ENCODE results near the gene DISC1. TPM values are rescaled to one million over a fixed set of nuclear protein-coding genes. Genes with fewer than 3 reads are reported as not detected.

Gene DISC1
- total RNA-seq, 1 donor from 2014 or later, result 12.3 TPM

DNA sequence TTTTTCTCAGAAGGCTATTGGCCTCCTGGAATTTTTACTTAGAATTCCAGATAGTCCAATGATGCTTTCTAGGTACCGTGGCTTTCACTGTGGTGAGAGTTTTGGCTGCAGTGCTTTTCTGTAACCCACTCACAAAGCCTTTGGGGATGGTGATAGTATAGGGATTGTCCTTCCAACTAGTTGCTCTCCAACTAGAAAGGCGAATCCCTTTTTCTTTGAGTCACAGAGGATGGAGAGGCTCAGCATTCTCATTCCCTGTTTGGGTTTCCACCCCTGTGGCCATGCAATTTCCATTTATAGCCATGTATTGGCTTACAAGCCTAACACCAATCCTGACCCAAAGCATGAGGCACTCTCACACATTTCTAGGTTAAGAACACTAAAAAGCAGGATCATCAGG lies 300.3 kb downstream of the DISC1 start:
- H3K27ac ChIP-seq, result no peak overlapping the region
- TF ChIP-seq POLR2A (IDR thresholded peaks at IDR 0.05) (no peak), POLR2AphosphoS5 (IDR thresholded peaks at IDR 0.05; ENCODE audit: insufficient read depth in 1 of 2, low read depth in 1 of 2) (no peak)
- TF ChIP-seq, protein P1, sequence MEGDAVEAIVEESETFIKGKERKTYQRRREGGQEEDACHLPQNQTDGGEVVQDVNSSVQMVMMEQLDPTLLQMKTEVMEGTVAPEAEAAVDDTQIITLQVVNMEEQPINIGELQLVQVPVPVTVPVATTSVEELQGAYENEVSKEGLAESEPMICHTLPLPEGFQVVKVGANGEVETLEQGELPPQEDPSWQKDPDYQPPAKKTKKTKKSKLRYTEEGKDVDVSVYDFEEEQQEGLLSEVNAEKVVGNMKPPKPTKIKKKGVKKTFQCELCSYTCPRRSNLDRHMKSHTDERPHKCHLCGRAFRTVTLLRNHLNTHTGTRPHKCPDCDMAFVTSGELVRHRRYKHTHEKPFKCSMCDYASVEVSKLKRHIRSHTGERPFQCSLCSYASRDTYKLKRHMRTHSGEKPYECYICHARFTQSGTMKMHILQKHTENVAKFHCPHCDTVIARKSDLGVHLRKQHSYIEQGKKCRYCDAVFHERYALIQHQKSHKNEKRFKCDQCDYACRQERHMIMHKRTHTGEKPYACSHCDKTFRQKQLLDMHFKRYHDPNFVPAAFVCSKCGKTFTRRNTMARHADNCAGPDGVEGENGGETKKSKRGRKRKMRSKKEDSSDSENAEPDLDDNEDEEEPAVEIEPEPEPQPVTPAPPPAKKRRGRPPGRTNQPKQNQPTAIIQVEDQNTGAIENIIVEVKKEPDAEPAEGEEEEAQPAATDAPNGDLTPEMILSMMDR (IDR thresholded peaks at IDR 0.05), result no peak
- H3K4me1 ChIP-seq, result peaks cover 21% of the 10 kb centered on the region
- no peak for DNase-seq (ENCODE audit: extremely low spot score in 2 of 2)
- H3K27me3 ChIP-seq, result no peaks in the 10 kb centered on the region
- H3K9me3 ChIP-seq, result no peaks in the 10 kb centered on the region
- H3K4me3 ChIP-seq, result no peak overlapping the region
- intact Hi-C loops (cut with DNase I), result no loop called here
- H3K36me3 ChIP-seq, result no peaks in the 10 kb centered on the region

- intact Hi-C loops (cut with DNase I), result no loop called here
- DNase-seq (ENCODE audit: extremely low spot score in 2 of 2), result no peak
- Histone ChIP-seq H3K36me3 (no peaks in the 10 kb centered on the region), H3K9me3 (no peaks in the 10 kb centered on the region), H3K27me3 (no peaks in the 10 kb centered on the region), H3K4me3 (no peak overlapping the region), H3K27ac (no peak overlapping the region), H3K4me1 (peaks cover 21% of the 10 kb centered on the region)
- TF ChIP-seq POLR2A (IDR thresholded peaks at IDR 0.05) (no peak), POLR2AphosphoS5 (IDR thresholded peaks at IDR 0.05; ENCODE audit: insufficient read depth in 1 of 2, low read depth in 1 of 2) (no peak)
- TF ChIP-seq, protein P1 (IDR thresholded peaks at IDR 0.05), result no peak
Observed at GRCh38 chr1:231927431-231927830, 300.8 kb downstream of the DISC1 start.

DNA sequence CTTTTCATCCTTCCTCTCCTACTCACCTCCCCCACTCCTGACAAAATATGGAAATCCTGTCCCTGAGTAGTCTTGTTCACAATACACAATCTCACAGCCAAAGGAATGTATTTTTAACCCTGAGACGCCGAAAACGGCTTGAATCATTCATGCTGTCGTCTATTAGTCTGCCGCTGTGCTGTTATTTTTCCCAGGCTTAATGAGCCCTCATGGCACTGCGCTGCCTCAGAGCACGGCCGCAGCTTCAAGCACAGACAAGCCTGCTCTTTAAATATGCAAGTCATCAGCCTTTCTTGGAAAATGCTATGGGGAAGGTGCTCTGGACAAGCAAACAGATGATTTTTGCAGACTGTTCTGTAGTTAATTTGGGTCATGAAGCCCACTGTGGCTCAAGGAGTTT lies 302.7 kb downstream of the DISC1 start:
- Histone ChIP-seq H3K9me3 (no peaks in the 10 kb centered on the region), H3K27me3 (no peaks in the 10 kb centered on the region), H3K4me3 (no peak overlapping the region), H3K4me1 (peaks cover 21% of the 10 kb centered on the region), H3K36me3 (no peaks in the 10 kb centered on the region), H3K27ac (no peak overlapping the region)
- DNase-seq (ENCODE audit: extremely low spot score in 2 of 2), result no peak
- intact Hi-C loops (cut with DNase I), result no loop called here
- TF ChIP-seq POLR2A (IDR thresholded peaks at IDR 0.05), result no peak
- TF ChIP-seq POLR2AphosphoS5 (IDR thresholded peaks at IDR 0.05; ENCODE audit: insufficient read depth in 1 of 2, low read depth in 1 of 2), result peak in 1 of 2 donors; percentile 16

GRCh38 chr1:231930257-231930947 lies 303.8 kb downstream of the DISC1 start:
- intact Hi-C loops (cut with DNase I), result no loop called here
- H3K27ac ChIP-seq, result no peak overlapping the region
- no peak overlapping the region for H3K4me3 ChIP-seq
- TF ChIP-seq, protein P1 (IDR thresholded peaks at IDR 0.05), result no peak
- no peak for TF ChIP-seq POLR2AphosphoS5 (IDR thresholded peaks at IDR 0.05; ENCODE audit: insufficient read depth in 1 of 2, low read depth in 1 of 2)
- no peak for TF ChIP-seq POLR2A (IDR thresholded peaks at IDR 0.05)
- H3K9me3 ChIP-seq, result no peaks in the 10 kb centered on the region
- DNase-seq (ENCODE audit: extremely low spot score in 2 of 2), result no peak
- H3K36me3 ChIP-seq, result no peaks in the 10 kb centered on the region
- no peaks in the 10 kb centered on the region for H3K27me3 ChIP-seq
- peaks cover 21% of the 10 kb centered on the region for H3K4me1 ChIP-seq

- TF ChIP-seq POLR2A (IDR thresholded peaks at IDR 0.05) (no peak), POLR2AphosphoS5 (IDR thresholded peaks at IDR 0.05; ENCODE audit: insufficient read depth in 1 of 2, low read depth in 1 of 2) (peak in 1 of 2 donors; percentile 26)
- TF ChIP-seq, protein P1 (IDR thresholded peaks at IDR 0.05), result no peak
Observed at GRCh38 chr1:231931146-231931545, 304.6 kb downstream of the DISC1 start.

More at GRCh38 chr1:231931146-231931545, 304.6 kb downstream of the DISC1 start:
- no peak for DNase-seq (ENCODE audit: extremely low spot score in 2 of 2)
- H3K27ac ChIP-seq, result no peak overlapping the region
- no peaks in the 10 kb centered on the region for H3K27me3 ChIP-seq
- intact Hi-C loops (cut with DNase I), result no loop called here
- H3K4me1 ChIP-seq, result peaks cover 21% of the 10 kb centered on the region
- no peaks in the 10 kb centered on the region for H3K9me3 ChIP-seq
- H3K36me3 ChIP-seq, result no peaks in the 10 kb centered on the region
- H3K4me3 ChIP-seq, result no peak overlapping the region

All from vagina (tissue), 2 donors.